Peyer's patch (tissue), 4 donors: Measurements from ENCODE around the gene RBM27. TPM values are rescaled to one million over a fixed set of nuclear protein-coding genes. Genes with fewer than 3 reads are reported as not detected.
"Not testable (repeated sequence)": the region's sequence is repeated elsewhere in the genome, so short reads cannot be mapped to it uniquely, and the experiment has no call there.

ENCODE experiments used
- DNase-seq, 3 donors: peaks; one replicate each; pipeline ENCODE4 v3.0.0-alpha.2; 2017 to 2019
- H3K27ac ChIP-seq, 4 donors: fragments of 200-600 bp; sonication (generic); one replicate each; pipeline ENCODE4 v1.5.1; 2016 to 2019
- H3K27me3 ChIP-seq, 2 donors: fragments of 200-600 bp; sonication (generic); one replicate each; pipeline ENCODE4 v1.5.1; 2019
- H3K36me3 ChIP-seq, 3 donors: fragments of 200-600 bp; sonication (generic); one replicate each; pipeline ENCODE4 v1.5.1; 2016 to 2019
- H3K4me1 ChIP-seq, 4 donors: fragments of 200-600 bp; sonication (generic); one replicate each; pipeline ENCODE4 v1.5.1; 2016 to 2019
- H3K4me3 ChIP-seq, 4 donors: fragments of 200-600 bp; sonication (generic); 1 replicate in 3 of 4; 2 replicates in 1 of 4; pipeline ENCODE4 v1.5.1; 2016 to 2019; ENCODE audit warnings: mild to moderate bottlenecking in 1 of 4
- H3K9me3 ChIP-seq, 4 donors: fragments of 200-600 bp; sonication (generic); one replicate each; pipeline ENCODE4 v1.5.1; 2016 to 2019; ENCODE audit warnings: mild to moderate bottlenecking in 1 of 4
- CTCF ChIP-seq, 6 experiments: fragments of 450-650 bp in 4 of 6; fragments of 200-600 bp in 2 of 6; sonication (generic) in 1 of 6; IDR thresholded peaks; one replicate each; pipeline ENCODE4 v1.5.1; 2017 to 2019; ENCODE audit warnings: antibody characterized with exemption in 6 of 6, mild to moderate bottlenecking in 3 of 6, moderate library complexity in 1 of 6
- POLR2A ChIP-seq, 2 donors: fragments of 450-650 bp; IDR thresholded peaks; one replicate each; pipeline ENCODE4 v1.5.1; 2017; ENCODE audit warnings: antibody characterized with exemption in 2 of 2, mild to moderate bottlenecking in 2 of 2, moderate library complexity in 2 of 2
- total RNA-seq, 4 donors: library from RNA; depleted of rRNA; stranded (reverse); fragments of >200 nt; gene quantifications; one replicate each; pipeline ENCODE4 v1.1.0, GENCODE V29; 2016

The RBM27 gene
- total RNA-seq, 4 donors from 2014 or later: 10.6 to 20.1 (median 14.7) TPM

- no peaks in the 10 kb centered on the region for H3K9me3 ChIP-seq
- no peaks in the 10 kb centered on the region for H3K27me3 ChIP-seq
- H3K4me3 ChIP-seq: no peak overlapping the region
- DNase-seq: no peak
- no peaks in the 10 kb centered on the region for H3K4me1 ChIP-seq
- H3K27ac ChIP-seq: no peak overlapping the region
- no peak for TF ChIP-seq CTCF (IDR thresholded peaks at IDR 0.05)
- TF ChIP-seq POLR2A (IDR thresholded peaks at IDR 0.05): no peak
- H3K36me3 ChIP-seq: peaks cover 0 to 92% (median 0%) of the 10 kb centered on the region in 3 donors
Observed at GRCh38 chr5:146165903-146166302, 37.5 kb upstream of the RBM27 start.

GRCh38 chr5:146169076-146169475 is 34.3 kb upstream of the RBM27 start:
- Histone ChIP-seq H3K36me3 (peaks cover 0 to 75% (median 0%) of the 10 kb centered on the region in 3 donors), H3K27ac (no peak overlapping the region), H3K4me1 (no peaks in the 10 kb centered on the region), H3K4me3 (no peak overlapping the region), H3K27me3 (no peaks in the 10 kb centered on the region), H3K9me3 (no peaks in the 10 kb centered on the region)
- no peak for DNase-seq
- TF ChIP-seq CTCF (IDR thresholded peaks at IDR 0.05): no peak
- no peak for TF ChIP-seq POLR2A (IDR thresholded peaks at IDR 0.05)

GRCh38 chr5:146173049-146173448 is 30.4 kb upstream of the RBM27 start:
- DNase-seq, H3K27me3 ChIP-seq: not testable (repeated sequence)
- peaks cover 0 to 55% (median 0%) of the 10 kb centered on the region in 3 donors for H3K36me3 ChIP-seq

GRCh38 chr5:146173597-146173996 is 29.8 kb upstream of the RBM27 start:
- Histone ChIP-seq H3K27me3 (no peaks in the 10 kb centered on the region), H3K4me1 (no peaks in the 10 kb centered on the region), H3K9me3 (no peaks in the 10 kb centered on the region), H3K27ac (no peak overlapping the region), H3K4me3 (no peak overlapping the region), H3K36me3 (peaks cover 0 to 53% (median 0%) of the 10 kb centered on the region in 3 donors)
- TF ChIP-seq CTCF (IDR thresholded peaks at IDR 0.05) (no peak), POLR2A (IDR thresholded peaks at IDR 0.05) (no peak)
- DNase-seq: no peak

More at GRCh38 chr5:146173049-146173448, 30.4 kb upstream of the RBM27 start:
- not testable (repeated sequence) for H3K4me1 ChIP-seq, H3K27ac ChIP-seq, H3K9me3 ChIP-seq, H3K4me3 ChIP-seq

GRCh38 chr5:146176805-146177204 is 26.6 kb upstream of the RBM27 start:
- no peaks in the 10 kb centered on the region for H3K27me3 ChIP-seq
- H3K9me3 ChIP-seq: no peaks in the 10 kb centered on the region
- no peak for DNase-seq
- H3K4me3 ChIP-seq: no peak overlapping the region
- TF ChIP-seq CTCF (IDR thresholded peaks at IDR 0.05) (no peak), POLR2A (IDR thresholded peaks at IDR 0.05) (no peak)
- H3K4me1 ChIP-seq: peaks cover 0 to 4% (median 0%) of the 10 kb centered on the region in 4 donors
- H3K36me3 ChIP-seq: peaks cover 0 to 26% (median 0%) of the 10 kb centered on the region in 3 donors
- no peak overlapping the region for H3K27ac ChIP-seq

- H3K4me1 ChIP-seq: peaks cover 0 to 4% (median 0%) of the 10 kb centered on the region in 4 donors
- H3K9me3 ChIP-seq: no peaks in the 10 kb centered on the region
- no peaks in the 10 kb centered on the region for H3K27me3 ChIP-seq
- H3K4me3 ChIP-seq: no peak overlapping the region
- TF ChIP-seq POLR2A (IDR thresholded peaks at IDR 0.05): no peak
- TF ChIP-seq CTCF (IDR thresholded peaks at IDR 0.05): no peak
- DNase-seq: no peak
- no peak overlapping the region for H3K27ac ChIP-seq
- H3K36me3 ChIP-seq: peaks cover 0 to 17% (median 0%) of the 10 kb centered on the region in 3 donors
Observed at GRCh38 chr5:146179696-146180095, 23.7 kb upstream of the RBM27 start.

- H3K36me3 ChIP-seq, H3K4me1 ChIP-seq, H3K9me3 ChIP-seq, H3K27me3 ChIP-seq, H3K27ac ChIP-seq, DNase-seq: not testable (repeated sequence)
- peak overlapping the region in 3 of 4 donors; percentile 54 to 71 (median 56) for H3K4me3 ChIP-seq
Observed at GRCh38 chr5:146183403-146183802, 20.0 kb upstream of the RBM27 start.
